Stimulated activated CD8-positive, alpha-beta memory T cell treated with anti-CD3 and anti-CD28 coated beads, Interleukin-15, amount 100 ng/mL, for 1 hour (primary cell): ENCODE data around the gene SMARCA4.
"Not testable (repeated sequence)": the region's sequence is repeated elsewhere in the genome, so short reads cannot be mapped to it uniquely, and the experiment has no call there.

Experiments
- DNase-seq: peaks from one replicate; pipeline ENCODE4 v3.0.0-alpha.2; 2020; ENCODE audit warnings: low read depth

The SMARCA4 gene

GRCh38 chr19:10928563-10929401 lies 32.0 kb upstream of the SMARCA4 start, which contains the start of the genes TIMM29 and YIPF2:
TIMM29 (plus strand) TSS chr19:10928811; CDS start chr19:10928823, 12 bp downstream.
YIPF2 (minus strand) TSS chr19:10928639; CDS start chr19:10928410, 229 bp downstream.
- peak; percentile 86 for DNase-seq

- DNase-seq: no peak
Measured at GRCh38 chr19:10929402-10929794, 31.4 kb upstream of the SMARCA4 start.

DNA sequence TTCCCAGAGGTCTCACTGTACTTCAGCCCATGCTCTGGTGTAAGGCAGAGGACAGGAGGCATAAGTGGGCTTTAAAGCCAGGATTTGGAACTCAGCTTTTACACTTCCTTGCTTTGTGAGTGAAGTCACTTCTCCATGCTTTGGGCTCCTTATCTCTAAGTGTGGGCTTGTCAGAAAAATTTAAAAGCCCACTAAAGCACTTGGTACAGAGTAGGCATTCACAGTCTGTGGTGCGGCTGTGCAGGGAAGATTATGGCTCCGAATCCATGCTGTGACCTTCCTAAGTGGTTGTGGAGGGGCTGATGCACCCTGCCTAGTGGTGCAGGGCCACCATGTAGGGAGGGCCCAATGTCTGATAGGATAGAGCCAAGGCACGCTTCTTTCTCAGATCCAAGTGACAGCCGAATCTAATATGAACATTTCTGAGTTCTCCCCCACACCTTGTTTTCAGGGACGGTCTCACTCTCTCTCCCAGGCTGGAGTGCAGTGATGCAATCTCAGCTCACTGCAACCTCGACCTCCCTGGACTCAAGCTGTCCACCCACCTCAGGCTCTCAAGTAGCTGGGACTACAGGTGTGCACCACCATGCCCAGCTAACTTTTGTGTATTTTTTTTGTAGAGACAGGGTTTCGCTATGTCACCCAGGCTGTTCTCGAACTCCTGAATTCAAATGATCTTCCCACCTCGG lies 25.3 kb upstream of the SMARCA4 start:
- no peak for DNase-seq

DNA sequence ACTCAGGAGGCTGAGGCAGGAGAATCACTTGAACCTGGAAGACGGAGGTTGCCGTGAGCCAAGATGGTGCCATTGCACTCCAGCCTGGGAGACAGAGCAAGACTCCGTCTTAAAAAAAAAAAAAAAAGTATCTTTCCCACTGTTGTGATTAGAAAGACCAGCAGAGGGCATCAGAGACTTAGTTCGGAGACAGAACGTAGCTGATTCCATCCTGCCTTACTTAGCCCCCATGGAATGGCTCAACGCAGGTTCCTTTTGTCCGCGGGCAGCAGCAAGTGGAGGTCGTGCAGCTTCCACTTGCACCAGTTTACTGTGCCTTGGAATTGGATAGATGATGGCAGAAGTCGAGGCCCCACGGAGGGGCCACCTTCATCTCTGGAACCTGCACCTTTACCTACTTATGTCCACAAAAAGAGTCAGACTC lies 24.2 kb upstream of the SMARCA4 start:
- no peak for DNase-seq

DNA sequence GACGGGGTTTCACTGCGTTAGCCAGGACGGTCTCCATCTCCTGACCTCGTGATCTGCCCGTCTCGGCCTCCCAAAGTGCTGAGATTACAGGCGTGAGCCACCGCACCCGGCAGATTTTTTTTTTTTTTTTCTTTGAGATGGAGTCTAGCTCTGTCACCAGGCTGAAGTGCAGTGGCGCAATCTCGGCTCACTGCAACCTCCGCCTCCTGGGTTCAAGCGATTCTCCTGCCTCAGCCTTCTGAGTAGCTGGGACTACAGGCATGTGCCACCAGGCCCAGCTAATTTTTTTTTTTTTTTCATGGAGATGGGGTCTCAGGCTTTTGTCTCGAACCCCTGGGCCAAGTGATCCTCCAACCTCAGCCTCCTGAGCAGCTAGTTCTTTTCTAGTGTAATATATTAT lies 19.2 kb upstream of the SMARCA4 start:
- not testable (repeated sequence) for DNase-seq

DNA sequence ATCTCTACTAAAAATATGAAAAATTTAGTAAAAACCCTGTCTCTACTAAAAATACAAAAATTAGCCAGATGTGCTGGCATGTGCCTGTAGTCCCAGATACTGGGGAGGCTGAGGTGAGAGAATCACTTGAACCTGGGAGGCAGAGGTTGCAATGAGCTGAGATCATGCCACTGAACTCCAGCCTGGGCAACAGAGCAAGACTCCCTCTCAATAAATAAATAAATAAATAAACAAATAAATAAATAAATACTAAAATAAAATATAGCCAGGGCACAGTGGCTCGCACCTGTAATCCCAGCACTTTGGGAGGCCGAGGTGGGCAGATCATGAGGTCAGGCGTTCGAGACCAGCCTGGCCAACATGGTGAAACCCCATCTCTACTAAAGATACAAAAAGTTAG lies 17.4 kb upstream of the SMARCA4 start:
- DNase-seq: not testable (repeated sequence)

GRCh38 chr19:10945264-10945663 lies 15.6 kb upstream of the SMARCA4 start:
- no peak for DNase-seq

DNA sequence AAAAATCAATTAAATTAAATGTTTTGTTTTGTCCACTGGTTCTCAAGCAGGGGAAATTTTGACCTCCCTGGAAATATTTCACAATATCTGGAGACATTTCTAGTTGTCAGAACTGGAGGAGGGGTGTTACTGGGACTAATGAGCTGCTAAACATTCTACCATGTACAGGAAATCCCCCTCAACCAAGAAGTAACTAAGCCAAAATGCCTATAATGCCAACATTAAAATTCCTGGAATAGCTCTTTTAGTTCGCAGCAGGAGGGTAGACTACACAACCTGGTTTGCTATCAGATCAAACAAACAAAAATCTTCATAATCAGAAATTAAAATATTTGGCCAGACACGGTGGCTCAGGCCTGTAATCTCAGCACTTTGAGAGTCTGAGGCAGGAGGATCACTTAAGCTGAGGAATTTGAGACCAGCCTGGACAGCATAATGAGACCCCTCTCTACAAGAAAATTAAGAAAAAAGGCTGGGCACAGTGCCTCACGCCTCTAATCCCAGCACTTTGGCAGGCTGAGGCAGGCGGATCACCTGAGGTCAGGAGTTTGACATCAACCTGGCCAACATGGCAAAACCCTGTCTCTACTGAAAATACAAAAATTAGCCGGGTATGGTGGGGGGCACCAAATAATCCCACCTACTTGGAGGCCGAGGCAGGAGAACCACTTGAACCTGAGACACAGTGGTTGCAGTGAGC lies 13.7 kb upstream of the SMARCA4 start:
- no peak for DNase-seq

DNA sequence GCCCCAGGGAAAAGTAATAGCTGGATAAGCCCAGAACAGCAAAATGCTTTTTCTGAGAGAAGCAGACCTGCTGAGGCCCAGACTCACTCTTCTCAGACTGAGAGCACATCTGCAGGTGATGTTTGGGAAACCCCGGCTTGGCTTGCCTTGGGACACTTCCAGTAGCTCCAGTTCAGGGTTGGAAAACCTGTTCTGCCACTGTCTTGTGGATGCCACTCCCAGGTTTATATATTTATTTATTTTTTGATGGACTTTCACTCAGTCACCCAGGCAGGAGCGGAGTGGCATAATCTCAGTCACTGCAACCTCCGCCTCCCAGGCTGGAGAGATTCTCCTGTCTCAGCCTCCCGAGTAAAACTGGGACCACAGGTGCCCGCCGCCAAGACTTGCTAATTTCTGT lies 8.0 kb upstream of the SMARCA4 start:
- DNase-seq: no peak

GRCh38 chr19:10959277-10959968 lies 1.4 kb upstream of the SMARCA4 start:
- not testable (repeated sequence) for DNase-seq

- DNase-seq: no peak
Measured at GRCh38 chr19:10961073-10961860, 437 bp downstream of the SMARCA4 start.

DNA sequence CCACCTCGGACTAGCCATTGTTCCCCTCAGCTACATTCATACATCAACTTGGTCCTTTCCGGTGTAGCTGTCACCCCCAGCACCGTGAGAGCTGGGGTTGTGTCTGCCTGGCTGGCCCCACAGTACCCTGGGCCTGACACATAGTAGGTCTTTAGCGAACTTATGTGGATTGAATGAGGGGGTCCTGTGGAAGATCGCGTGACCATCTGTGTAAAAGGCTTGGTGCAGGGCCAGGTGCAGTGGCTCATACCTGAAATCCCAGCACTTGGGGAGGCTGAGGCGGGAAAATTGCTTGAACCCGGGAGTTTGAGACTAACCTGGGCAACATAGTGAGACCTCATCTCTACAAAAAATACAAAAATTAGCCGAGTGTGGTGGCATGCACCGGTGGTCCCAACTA lies 2.0 kb downstream of the SMARCA4 start:
- no peak for DNase-seq

- DNase-seq: no peak
Measured at GRCh38 chr19:10963865-10964264, 3.0 kb downstream of the SMARCA4 start.

DNA sequence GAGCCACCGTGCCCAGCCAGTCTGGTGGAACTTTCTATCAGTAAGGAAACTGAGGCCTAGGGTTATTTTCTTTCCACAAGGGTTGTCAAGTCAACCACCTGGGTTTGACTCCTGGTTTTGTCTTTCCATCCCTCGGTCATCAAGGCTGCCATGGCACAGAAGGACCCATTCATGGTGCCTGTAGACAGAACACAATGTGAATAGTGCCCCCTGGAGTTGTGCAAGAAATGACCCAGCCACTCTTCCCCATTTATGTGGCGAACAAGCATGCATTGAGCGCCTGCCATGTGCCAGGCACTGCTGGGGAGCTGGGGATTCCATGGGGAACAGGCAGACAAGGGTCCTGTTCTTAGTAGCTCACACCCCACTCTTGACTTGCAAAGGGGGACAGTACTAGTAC lies 4.1 kb downstream of the SMARCA4 start:
- no peak for DNase-seq

GRCh38 chr19:10965398-10965797 lies 4.6 kb downstream of the SMARCA4 start:
- no peak for DNase-seq

- DNase-seq: no peak
Measured at GRCh38 chr19:10966809-10967208, 6.0 kb downstream of the SMARCA4 start.

DNA sequence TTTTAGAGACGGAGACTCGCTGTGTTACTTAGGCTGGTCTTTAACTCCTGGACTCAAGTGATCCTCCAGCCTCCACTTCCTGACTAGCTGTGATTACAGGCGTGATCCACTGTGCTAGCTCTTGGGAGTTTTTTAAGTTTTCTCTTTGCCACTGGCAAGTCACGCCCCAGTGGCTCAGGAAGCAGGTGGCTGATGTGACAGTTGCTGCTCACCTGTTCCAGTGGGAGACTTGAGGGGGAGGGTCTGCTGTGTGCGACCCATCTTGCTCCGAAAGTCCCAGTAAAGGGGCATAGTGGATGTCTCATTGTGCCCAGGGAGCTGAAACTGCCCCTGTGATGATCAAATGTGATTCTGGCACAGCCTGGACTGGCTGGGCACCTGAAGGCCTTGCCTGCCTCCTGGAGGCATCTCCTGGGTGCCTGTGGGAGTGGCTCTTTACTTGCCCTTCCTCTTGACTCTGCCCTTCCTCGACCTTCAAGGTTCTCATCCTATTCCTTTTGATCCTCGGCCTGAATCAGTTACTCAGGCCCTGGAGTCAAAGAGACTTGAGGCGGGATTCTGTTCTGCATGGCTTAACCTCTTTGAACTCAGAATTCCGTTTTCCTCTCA lies 7.8 kb downstream of the SMARCA4 start:
- no peak for DNase-seq

DNA sequence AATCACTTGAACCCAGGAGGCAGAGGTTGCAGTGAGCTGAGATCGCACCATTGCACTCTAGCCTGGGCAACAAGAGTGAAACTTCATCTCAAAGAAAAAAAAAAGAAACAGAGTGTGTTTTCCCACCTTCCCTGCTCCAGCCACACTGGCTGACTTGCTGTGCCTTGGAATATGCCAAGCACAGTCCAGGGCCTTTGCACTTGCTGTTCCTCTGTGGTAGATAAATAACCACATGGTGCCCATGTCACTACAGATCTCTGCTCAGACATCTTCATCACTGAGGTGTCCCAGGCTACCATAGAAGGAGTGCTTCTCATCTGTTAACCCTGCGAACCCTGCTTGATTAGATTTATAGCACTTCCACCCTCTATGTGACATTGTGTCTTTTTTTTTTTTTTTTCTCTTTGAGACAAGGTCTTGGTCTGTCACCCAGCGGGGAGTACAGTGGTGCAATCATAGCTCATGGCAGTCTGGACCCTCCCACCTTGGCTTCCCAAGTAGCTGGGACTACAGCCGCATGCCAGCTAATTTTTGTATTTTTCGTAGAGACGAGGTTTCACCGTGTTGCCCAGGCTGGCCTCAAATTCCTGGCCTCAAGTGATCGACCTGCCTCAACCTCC lies 10.4 kb downstream of the SMARCA4 start:
- no peak for DNase-seq

DNA sequence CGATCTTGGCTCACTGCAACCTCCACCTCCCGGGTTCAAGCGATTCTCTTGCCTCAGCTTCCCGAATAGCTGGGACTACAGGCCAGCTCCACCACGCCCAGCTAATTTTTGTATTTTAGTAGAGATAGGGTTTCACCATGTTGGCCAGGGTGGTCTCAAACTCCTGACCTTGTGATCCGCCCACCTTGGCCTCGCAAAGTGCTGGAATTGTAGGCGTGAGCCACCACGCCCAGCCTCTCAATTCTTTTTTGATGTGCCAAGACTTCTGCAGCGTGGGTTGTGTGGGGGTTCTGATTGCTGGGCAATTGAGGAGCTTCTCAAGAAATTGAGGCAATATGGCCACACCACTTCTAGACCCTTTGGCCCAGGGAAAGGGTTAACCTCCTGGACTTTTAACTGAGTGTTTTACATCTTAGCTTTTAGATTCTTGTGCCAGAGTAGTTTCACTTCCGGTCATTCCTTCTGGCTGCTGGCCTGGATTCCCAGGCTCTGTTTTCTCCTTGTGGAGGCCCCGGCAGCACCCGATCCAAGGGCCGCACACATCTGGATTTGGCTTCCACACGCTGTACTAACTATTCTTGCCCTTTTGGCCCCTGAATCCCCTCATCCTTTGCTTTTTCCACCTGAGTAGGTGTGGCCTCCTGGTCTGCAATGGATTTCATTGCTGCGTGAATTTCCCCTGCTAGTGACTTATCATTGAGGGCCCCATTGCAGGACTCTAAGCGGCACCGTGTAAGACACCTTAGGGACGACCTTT lies 14.7 kb downstream of the SMARCA4 start:
- DNase-seq: no peak
